ENCODE measurements around the gene GPR158. TPM values are rescaled to one million over a fixed set of nuclear protein-coding genes. Genes with fewer than 3 reads are reported as not detected.

Gene GPR158
- total RNA-seq, 2 donors from 2014 or later: 0.07 to 0.16 TPM

DNA sequence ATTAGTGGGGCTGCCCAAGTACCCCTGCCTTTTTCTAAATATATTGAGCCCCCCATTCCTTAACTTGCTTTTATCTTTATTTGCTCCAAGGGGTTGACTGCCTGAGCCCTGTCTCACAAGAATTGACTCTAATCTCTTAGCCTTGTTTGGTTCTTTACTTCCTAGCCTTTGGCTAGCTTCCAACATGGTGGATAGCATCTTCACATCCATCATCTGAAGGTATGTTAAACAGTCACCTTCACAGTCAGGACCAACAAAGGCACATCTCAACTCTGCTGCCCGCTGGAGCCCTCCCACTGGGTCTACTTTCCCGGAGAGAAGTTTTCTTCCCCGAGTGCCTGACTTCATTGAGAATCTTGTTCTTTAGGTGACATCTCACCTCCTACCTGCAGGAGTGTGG lies 329.5 kb downstream of the GPR158 start:
- no peak for DNase-seq
- H3K4me3 ChIP-seq: no peak overlapping the region
- intact Hi-C loops (cut with DNase I): no loop called here
- TF ChIP-seq, protein P1, sequence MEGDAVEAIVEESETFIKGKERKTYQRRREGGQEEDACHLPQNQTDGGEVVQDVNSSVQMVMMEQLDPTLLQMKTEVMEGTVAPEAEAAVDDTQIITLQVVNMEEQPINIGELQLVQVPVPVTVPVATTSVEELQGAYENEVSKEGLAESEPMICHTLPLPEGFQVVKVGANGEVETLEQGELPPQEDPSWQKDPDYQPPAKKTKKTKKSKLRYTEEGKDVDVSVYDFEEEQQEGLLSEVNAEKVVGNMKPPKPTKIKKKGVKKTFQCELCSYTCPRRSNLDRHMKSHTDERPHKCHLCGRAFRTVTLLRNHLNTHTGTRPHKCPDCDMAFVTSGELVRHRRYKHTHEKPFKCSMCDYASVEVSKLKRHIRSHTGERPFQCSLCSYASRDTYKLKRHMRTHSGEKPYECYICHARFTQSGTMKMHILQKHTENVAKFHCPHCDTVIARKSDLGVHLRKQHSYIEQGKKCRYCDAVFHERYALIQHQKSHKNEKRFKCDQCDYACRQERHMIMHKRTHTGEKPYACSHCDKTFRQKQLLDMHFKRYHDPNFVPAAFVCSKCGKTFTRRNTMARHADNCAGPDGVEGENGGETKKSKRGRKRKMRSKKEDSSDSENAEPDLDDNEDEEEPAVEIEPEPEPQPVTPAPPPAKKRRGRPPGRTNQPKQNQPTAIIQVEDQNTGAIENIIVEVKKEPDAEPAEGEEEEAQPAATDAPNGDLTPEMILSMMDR (IDR thresholded peaks at IDR 0.05): no peak
- no peaks in the 10 kb centered on the region for H3K36me3 ChIP-seq
- H3K4me1 ChIP-seq: no peaks in the 10 kb centered on the region
- no peaks in the 10 kb centered on the region for H3K27me3 ChIP-seq
- no peak overlapping the region for H3K27ac ChIP-seq
- H3K9ac ChIP-seq (ENCODE audit: low read depth in 2 of 2, low read length in 2 of 2): no peak overlapping the region
- H3K9me3 ChIP-seq: no peaks in the 10 kb centered on the region

DNA sequence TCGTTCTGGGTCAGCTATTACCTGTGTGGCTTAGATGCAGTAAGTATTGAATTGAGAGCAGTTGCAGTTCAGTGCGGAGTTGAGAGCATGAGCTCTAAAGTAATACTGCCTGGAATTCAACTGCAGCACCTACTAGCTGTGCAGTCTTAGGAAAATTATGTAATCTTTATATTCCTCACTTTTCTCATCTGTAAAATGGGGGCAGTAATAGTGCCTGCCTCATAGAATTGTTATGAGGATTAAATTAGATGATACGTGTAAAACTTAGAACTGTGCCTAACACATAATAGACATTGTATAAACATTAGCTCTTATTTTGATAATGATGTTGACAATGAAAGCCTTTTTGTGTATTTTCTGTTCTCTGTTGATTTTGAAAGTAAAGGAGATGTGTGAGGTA lies 330.0 kb downstream of the GPR158 start:
- Histone ChIP-seq H3K4me1 (no peaks in the 10 kb centered on the region), H3K27me3 (no peaks in the 10 kb centered on the region), H3K36me3 (no peaks in the 10 kb centered on the region), H3K4me3 (no peak overlapping the region), H3K9ac (ENCODE audit: low read depth in 2 of 2, low read length in 2 of 2) (no peak overlapping the region), H3K9me3 (no peaks in the 10 kb centered on the region), H3K27ac (no peak overlapping the region)
- DNase-seq: no peak
- intact Hi-C loops (cut with DNase I): no loop called here
- TF ChIP-seq, protein P1 (IDR thresholded peaks at IDR 0.05): no peak

DNA sequence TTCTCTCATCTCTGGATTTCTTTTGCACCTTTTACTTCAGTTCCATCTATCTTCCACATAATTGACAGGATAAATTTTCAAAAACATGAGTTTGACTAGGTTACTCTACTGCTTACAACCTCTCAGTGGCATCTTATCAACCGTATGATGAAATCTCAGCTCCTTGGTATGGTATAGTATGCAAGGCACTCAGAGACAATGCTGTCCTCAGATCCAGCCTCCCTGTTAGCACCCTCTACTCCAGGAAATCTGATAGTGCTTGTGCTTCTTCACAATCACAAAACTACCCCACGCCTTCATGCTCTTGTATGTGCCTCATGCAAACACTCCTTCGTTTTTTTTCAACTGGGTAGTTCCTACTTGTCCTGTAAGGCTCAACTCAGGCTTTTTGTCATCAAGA lies 330.7 kb downstream of the GPR158 start:
- intact Hi-C loops (cut with DNase I): no loop called here
- Histone ChIP-seq H3K9me3 (no peaks in the 10 kb centered on the region), H3K36me3 (no peaks in the 10 kb centered on the region), H3K4me3 (no peak overlapping the region), H3K4me1 (no peaks in the 10 kb centered on the region), H3K27me3 (no peaks in the 10 kb centered on the region), H3K9ac (ENCODE audit: low read depth in 2 of 2, low read length in 2 of 2) (no peak overlapping the region), H3K27ac (no peak overlapping the region)
- no peak for DNase-seq
- TF ChIP-seq, protein P1 (IDR thresholded peaks at IDR 0.05): no peak

DNA sequence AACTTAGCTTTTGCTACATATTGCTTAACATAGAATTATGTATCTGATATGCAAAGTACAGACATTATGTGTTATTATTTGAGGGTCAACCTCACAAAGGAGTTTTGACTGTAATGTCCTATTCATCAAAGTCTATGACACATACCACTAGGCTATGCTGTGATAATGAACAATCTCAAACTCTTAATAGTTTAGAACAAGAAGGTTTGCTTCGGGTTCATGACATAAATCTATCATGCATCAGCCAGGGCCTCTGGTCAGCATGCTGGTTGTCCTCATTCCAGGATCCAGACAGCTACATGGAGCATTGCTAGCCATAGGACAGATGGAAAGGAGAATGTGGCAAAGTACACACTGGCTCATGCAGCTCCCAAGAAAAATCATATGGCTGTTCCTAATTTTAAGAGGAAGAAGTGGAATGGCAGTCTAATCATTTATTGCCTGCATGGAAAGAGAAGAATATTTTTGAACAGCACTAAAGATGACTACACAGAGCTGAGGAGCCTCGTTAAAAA lies 332.1 kb downstream of the GPR158 start:
- intact Hi-C loops (cut with DNase I): no loop called here
- H3K4me3 ChIP-seq: no peak overlapping the region
- H3K27me3 ChIP-seq: no peaks in the 10 kb centered on the region
- no peak overlapping the region for H3K27ac ChIP-seq
- TF ChIP-seq, protein P1 (IDR thresholded peaks at IDR 0.05): no peak
- H3K9me3 ChIP-seq: no peaks in the 10 kb centered on the region
- no peaks in the 10 kb centered on the region for H3K36me3 ChIP-seq
- no peaks in the 10 kb centered on the region for H3K4me1 ChIP-seq
- no peak overlapping the region for H3K9ac ChIP-seq (ENCODE audit: low read depth in 2 of 2, low read length in 2 of 2)
- no peak for DNase-seq

DNA sequence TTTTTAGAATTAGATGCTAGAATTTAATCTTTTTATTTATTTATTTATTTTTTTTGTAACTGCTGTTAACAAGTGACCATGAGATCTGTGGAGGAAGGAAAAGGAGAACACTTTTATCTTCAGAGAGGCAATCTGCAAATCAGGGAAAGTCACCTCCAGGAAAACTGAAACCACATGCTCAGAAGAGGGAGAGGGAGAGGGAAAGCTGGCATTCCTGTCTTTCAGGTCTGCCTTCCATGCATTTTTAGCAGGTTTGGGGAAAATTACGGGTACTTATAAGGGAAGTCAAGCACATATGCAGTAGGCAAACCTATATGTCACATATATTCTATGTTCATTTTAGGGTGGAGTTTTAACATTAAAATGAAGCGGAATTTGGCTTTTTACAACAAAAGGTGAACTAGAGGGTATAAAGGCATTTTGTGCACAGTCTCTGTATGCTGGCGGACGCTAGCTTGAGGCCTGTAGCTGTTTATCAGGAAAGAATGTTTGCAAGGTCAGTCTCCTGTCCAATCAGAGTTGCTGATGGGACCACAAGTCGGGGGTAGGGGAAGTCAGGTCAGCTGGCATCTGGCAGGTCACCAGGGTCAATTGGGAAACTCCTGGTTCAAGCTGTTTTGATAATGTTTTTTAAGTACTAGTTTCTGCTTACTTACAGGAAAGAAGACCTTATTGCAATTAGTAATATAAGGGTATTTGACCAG lies 333.5 kb downstream of the GPR158 start:
- DNase-seq: no peak
- H3K4me1 ChIP-seq: no peaks in the 10 kb centered on the region
- intact Hi-C loops (cut with DNase I): no loop called here
- H3K27me3 ChIP-seq: no peaks in the 10 kb centered on the region
- no peaks in the 10 kb centered on the region for H3K36me3 ChIP-seq
- no peak overlapping the region for H3K27ac ChIP-seq
- no peaks in the 10 kb centered on the region for H3K9me3 ChIP-seq
- no peak overlapping the region for H3K4me3 ChIP-seq
- no peak overlapping the region for H3K9ac ChIP-seq (ENCODE audit: low read depth in 2 of 2, low read length in 2 of 2)
- TF ChIP-seq, protein P1 (IDR thresholded peaks at IDR 0.05): no peak

All from colonic mucosa (tissue), 4 donors.